ENCODE measurements around the gene MMP11. TPM values are rescaled to one million over a fixed set of nuclear protein-coding genes. Genes with fewer than 3 reads are reported as not detected.
A peak's percentile ranks its signal among the peaks of the same experiment; 100 is the strongest.

Gene MMP11
- total RNA-seq, 4 donors from 2014 or later: 4.5 to 7.3 (median 5.6) TPM

GRCh38 chr22:23787600-23787896 lies 14.9 kb downstream of the MMP11 start:
- peak overlapping the region; percentile 62 to 88 (median 84) for H3K4me3 ChIP-seq
- H3K27ac ChIP-seq: peak overlapping the region; percentile 95 to 100 (median 98)
- H3K27me3 ChIP-seq: no peaks in the 10 kb centered on the region
- H3K36me3 ChIP-seq: peaks cover 0 to 8% (median 3%) of the 10 kb centered on the region in 3 donors
- no peaks in the 10 kb centered on the region for H3K9me3 ChIP-seq
- WGBS, 2 donors: 2 to 4% methylated on average over 5 of the region's 5 CpGs
- TF ChIP-seq EP300 (IDR thresholded peaks at IDR 0.05): no peak
- TF ChIP-seq POLR2A (IDR thresholded peaks at IDR 0.05): no peak
- TF ChIP-seq, protein P1, sequence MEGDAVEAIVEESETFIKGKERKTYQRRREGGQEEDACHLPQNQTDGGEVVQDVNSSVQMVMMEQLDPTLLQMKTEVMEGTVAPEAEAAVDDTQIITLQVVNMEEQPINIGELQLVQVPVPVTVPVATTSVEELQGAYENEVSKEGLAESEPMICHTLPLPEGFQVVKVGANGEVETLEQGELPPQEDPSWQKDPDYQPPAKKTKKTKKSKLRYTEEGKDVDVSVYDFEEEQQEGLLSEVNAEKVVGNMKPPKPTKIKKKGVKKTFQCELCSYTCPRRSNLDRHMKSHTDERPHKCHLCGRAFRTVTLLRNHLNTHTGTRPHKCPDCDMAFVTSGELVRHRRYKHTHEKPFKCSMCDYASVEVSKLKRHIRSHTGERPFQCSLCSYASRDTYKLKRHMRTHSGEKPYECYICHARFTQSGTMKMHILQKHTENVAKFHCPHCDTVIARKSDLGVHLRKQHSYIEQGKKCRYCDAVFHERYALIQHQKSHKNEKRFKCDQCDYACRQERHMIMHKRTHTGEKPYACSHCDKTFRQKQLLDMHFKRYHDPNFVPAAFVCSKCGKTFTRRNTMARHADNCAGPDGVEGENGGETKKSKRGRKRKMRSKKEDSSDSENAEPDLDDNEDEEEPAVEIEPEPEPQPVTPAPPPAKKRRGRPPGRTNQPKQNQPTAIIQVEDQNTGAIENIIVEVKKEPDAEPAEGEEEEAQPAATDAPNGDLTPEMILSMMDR (IDR thresholded peaks at IDR 0.05): no peak
- DNase-seq (ENCODE audit: low spot score in 2 of 2): no peak
- peaks cover 0 to 58% (median 24%) of the 10 kb centered on the region in 4 donors for H3K4me1 ChIP-seq

DNA sequence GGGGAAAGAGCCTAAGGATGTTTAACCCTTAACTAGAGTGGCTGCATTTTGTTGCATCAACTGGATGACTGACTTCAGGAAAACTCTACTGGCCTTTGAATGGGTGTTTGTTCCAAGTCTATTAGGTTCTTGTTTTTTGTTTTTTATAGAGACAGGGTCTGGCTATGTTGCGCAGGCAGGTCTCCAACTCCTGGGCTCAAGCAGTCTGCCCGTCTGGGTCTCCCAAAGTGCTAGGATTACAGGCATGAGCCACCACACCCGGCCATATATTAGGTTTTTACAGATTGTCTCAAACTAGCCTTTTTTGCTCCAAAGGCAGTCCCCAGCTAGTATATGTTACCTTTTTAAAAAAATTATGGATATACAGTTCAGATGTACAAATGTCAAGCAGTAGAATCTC lies 15.3 kb downstream of the MMP11 start:
- H3K27ac ChIP-seq: peak overlapping the region in 3 of 4 donors; percentile 97 to 100 (median 99)
- WGBS, 2 donors: 38 to 42% methylated on average over 3 of the region's 3 CpGs

GRCh38 chr22:23789121-23789520 lies 16.5 kb downstream of the MMP11 start:
- no peak overlapping the region for H3K27ac ChIP-seq
- peaks cover 0 to 23% (median 12%) of the 10 kb centered on the region in 3 donors for H3K36me3 ChIP-seq
- no peaks in the 10 kb centered on the region for H3K9me3 ChIP-seq
- DNase-seq (ENCODE audit: low spot score in 2 of 2): no peak
- H3K4me1 ChIP-seq: peaks cover 0 to 61% (median 24%) of the 10 kb centered on the region in 4 donors
- H3K27me3 ChIP-seq: no peaks in the 10 kb centered on the region
- 67 to 74% methylated on average over 4 of the region's 4 CpGs for WGBS, 2 donors
- no peak overlapping the region for H3K4me3 ChIP-seq
- TF ChIP-seq EP300 (IDR thresholded peaks at IDR 0.05) (no peak), POLR2A (IDR thresholded peaks at IDR 0.05) (no peak)
- TF ChIP-seq, protein P1 (IDR thresholded peaks at IDR 0.05): no peak

More for the DNA sequence above, 15.3 kb downstream of the MMP11 start:
- Histone ChIP-seq H3K4me3 (peak overlapping the region; percentile 62 to 88 (median 84)), H3K4me1 (peaks cover 0 to 61% (median 24%) of the 10 kb centered on the region in 4 donors), H3K27me3 (no peaks in the 10 kb centered on the region), H3K36me3 (peaks cover 0 to 11% (median 6%) of the 10 kb centered on the region in 3 donors), H3K9me3 (no peaks in the 10 kb centered on the region)
- no peak for DNase-seq (ENCODE audit: low spot score in 2 of 2)
- TF ChIP-seq, protein P1 (IDR thresholded peaks at IDR 0.05): no peak
- TF ChIP-seq EP300 (IDR thresholded peaks at IDR 0.05) (no peak), POLR2A (IDR thresholded peaks at IDR 0.05) (no peak)

GRCh38 chr22:23789638-23790037 lies 17.0 kb downstream of the MMP11 start:
- TF ChIP-seq, protein P1 (IDR thresholded peaks at IDR 0.05): no peak
- TF ChIP-seq POLR2A (IDR thresholded peaks at IDR 0.05) (no peak), EP300 (IDR thresholded peaks at IDR 0.05) (no peak)
- H3K36me3 ChIP-seq: peaks cover 0 to 29% (median 12%) of the 10 kb centered on the region in 3 donors
- 45 to 65% methylated on average over 4 of the region's 4 CpGs for WGBS, 2 donors
- peak overlapping the region in 2 of 4 donors; percentile 1 to 32 for H3K27ac ChIP-seq
- no peaks in the 10 kb centered on the region for H3K27me3 ChIP-seq
- no peak for DNase-seq (ENCODE audit: low spot score in 2 of 2)
- no peaks in the 10 kb centered on the region for H3K9me3 ChIP-seq
- no peak overlapping the region for H3K4me3 ChIP-seq
- peaks cover 0 to 61% (median 24%) of the 10 kb centered on the region in 4 donors for H3K4me1 ChIP-seq

DNA sequence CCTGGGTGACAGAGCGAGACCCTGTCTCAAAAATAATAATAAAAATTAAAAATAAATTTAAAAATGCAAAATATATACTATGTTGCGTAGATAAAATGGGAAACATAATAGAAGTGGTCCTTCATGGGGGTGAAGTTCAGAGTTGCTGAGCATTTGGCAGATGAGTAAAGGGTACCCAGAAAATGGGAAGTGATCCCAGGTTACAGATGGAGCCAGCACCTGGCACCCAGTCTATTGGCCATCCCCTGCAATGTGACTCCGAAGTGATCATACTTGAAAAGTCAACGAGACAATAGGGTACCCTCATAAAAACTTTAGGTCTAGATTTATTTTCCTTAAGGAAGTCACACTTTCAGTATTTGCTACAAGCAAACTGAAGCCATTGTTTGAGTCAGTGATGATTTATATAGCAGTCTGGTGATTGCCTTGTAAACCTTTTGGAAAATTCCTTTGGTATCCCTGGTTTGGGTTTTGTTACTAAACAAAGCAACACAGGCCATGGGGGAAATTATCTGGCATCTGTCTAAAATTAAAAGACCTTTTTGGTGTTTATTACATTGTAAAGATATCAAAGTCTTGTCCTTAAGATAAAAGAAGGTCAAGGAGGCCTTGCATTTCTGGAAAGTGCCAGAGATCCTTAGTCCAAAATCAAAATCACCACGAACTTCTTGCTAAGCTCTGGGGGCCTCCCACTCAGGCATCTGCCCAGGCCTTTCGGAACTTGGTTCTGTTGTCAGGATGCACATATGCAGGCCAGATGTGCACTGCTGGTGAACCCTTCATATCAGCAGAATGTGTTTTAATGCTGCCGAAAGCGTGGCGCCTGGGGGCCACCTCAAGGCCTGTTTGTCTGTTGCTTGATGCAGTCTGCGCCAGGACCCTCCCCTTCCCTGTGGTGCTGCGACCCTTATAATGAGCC lies 18.4 kb downstream of the MMP11 start:
- TF ChIP-seq POLR2A (IDR thresholded peaks at IDR 0.05): no peak
- TF ChIP-seq, protein P1 (IDR thresholded peaks at IDR 0.05): no peak
- TF ChIP-seq EP300 (IDR thresholded peaks at IDR 0.05): peak in 1 of 2 donors; percentile 44
- H3K4me3 ChIP-seq: no peak overlapping the region
- H3K36me3 ChIP-seq: peaks cover 0 to 43% (median 12%) of the 10 kb centered on the region in 3 donors
- H3K9me3 ChIP-seq: no peaks in the 10 kb centered on the region
- H3K27me3 ChIP-seq: no peaks in the 10 kb centered on the region
- WGBS, 2 donors: 57 to 60% methylated on average over 11 of the region's 11 CpGs
- peak; percentile 57 to 59 for DNase-seq (ENCODE audit: low spot score in 2 of 2)
- H3K4me1 ChIP-seq: peaks cover 0 to 62% (median 24%) of the 10 kb centered on the region in 4 donors
- peak overlapping the region in 2 of 4 donors; percentile 18 to 64 for H3K27ac ChIP-seq
